Upper lobe of left lung (tissue), 6 donors: ENCODE data around the gene ZC3H14. TPM values are rescaled to one million over a fixed set of nuclear protein-coding genes. Genes with fewer than 3 reads are reported as not detected.

ENCODE experiments used
- ATAC-seq, 2 donors: fragments of 200-7000 bp; cut with Tn5 transposase; one replicate each; pipeline ENCODE4 v1.9.1; 2022; ENCODE audit warnings: mild to moderate bottlenecking in 2 of 2, moderate library complexity in 2 of 2; ENCODE audit not compliant: low FRiP score in 2 of 2
- DNase-seq, 2 donors: peaks; one replicate each; pipeline ENCODE4 v3.0.0-alpha.2; 2019 to 2020
- H3K27ac ChIP-seq, 4 donors: fragments of 200-600 bp; sonication (generic); one replicate each; pipeline ENCODE4 v1.5.1; 2016 to 2019
- H3K27me3 ChIP-seq, 4 donors: fragments of 200-600 bp; sonication (generic); one replicate each; pipeline ENCODE4 v1.5.1; 2017 to 2019
- H3K36me3 ChIP-seq, 4 donors: fragments of 200-600 bp; sonication (generic); one replicate each; pipeline ENCODE4 v1.5.1; 2016 to 2019
- H3K4me1 ChIP-seq, 4 donors: fragments of 200-600 bp; sonication (generic); one replicate each; pipeline ENCODE4 v1.5.1; 2018 to 2019
- H3K4me3 ChIP-seq, 4 donors: fragments of 200-600 bp; sonication (generic); one replicate each; pipeline ENCODE4 v1.5.1; 2017 to 2019; ENCODE audit warnings: mild to moderate bottlenecking in 2 of 4, moderate library complexity in 1 of 4
- H3K9me3 ChIP-seq, 4 donors: fragments of 200-600 bp; sonication (generic); one replicate each; pipeline ENCODE4 v1.5.1; 2018 to 2019
- CTCF ChIP-seq, 6 experiments: fragments of 450-650 bp in 4 of 6; fragments of 200-600 bp in 2 of 6; sonication (generic) in 2 of 6; IDR thresholded peaks; one replicate each; pipeline ENCODE4 v1.5.1; 2016 to 2019; ENCODE audit warnings: antibody characterized with exemption in 6 of 6
- EP300 ChIP-seq, 4 donors: sonication (generic); formaldehyde crosslinking; IDR thresholded peaks; one replicate each; pipeline ENCODE4 v1.5.1; 2017; ENCODE audit warnings: antibody characterized with exemption in 4 of 4, control low read depth in 2 of 4
- POLR2A ChIP-seq, 4 donors: fragments of 450-650 bp; IDR thresholded peaks; one replicate each; pipeline ENCODE4 v1.5.1; 2016 to 2017; ENCODE audit warnings: antibody characterized with exemption in 4 of 4, mild to moderate bottlenecking in 2 of 4
- POLR2AphosphoS5 ChIP-seq, 2 donors: sonication (generic); formaldehyde crosslinking; IDR thresholded peaks; one replicate each; pipeline ENCODE4 v1.5.1; 2017; ENCODE audit warnings: antibody characterized with exemption in 2 of 2
- WGBS, 2 donors: methylation state at CpG; one replicate each; pipeline ENCODE4 v1.1.5; 2017 to 2018; 5-methylcytosine and 5-hydroxymethylcytosine counted together
- total RNA-seq, 6 donors: library from RNA; depleted of rRNA in 4 of 6; stranded (reverse); fragments of >200 nt in 4 of 6; gene quantifications; one replicate each; pipeline versions ENCODE4 v1.1.0 to v1.2.1, GENCODE V29; 2016 to 2021
- donor health status: DM: no; HTN: no; CAD: no; lungs with moderate emphysema.
- donor health status: DM: no; HTN: yes; CAD: no; lungs with severe emphysema.

The ZC3H14 gene
- total RNA-seq, 6 donors from 2014 or later: 48.4 to 101 (median 65.3) TPM

DNA sequence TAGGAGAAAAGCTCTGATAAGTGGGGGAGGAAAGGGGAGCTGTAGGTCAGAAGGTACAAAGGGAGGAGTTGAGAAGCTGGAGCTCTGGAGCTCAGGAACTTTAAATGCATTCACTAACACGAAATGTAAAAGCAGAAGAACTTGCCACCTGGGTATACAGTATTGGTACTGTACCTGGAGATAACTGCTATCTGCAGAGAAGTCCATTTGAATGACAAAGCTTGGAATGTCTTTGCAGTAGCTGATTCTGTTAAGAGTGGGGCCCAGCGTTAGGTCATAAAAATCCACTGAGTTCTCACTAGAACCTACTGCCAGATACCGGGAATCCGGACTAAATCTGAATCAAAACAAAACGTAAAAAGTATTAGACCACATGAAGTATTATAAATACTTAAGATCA is 55.6 kb downstream of the ZC3H14 start:
- Histone ChIP-seq H3K4me3 (no peak overlapping the region), H3K27me3 (no peaks in the 10 kb centered on the region), H3K36me3 (peaks cover 0 to 6% (median 1%) of the 10 kb centered on the region in 4 donors), H3K27ac (no peak overlapping the region), H3K9me3 (no peaks in the 10 kb centered on the region), H3K4me1 (peaks cover 0 to 3% (median 0%) of the 10 kb centered on the region in 4 donors)
- ATAC-seq: no peak
- 85 to 87% methylated on average over 5 of the region's 5 CpGs for WGBS, 2 donors
- no peak for TF ChIP-seq POLR2A (IDR thresholded peaks at IDR 0.05)
- TF ChIP-seq EP300 (IDR thresholded peaks at IDR 0.05): no peak
- no peak for TF ChIP-seq POLR2AphosphoS5 (IDR thresholded peaks at IDR 0.05)
- TF ChIP-seq CTCF (IDR thresholded peaks at IDR 0.05): no peak
- no peak for DNase-seq

- ATAC-seq (no peak), DNase-seq (no peak)
- TF ChIP-seq POLR2A (IDR thresholded peaks at IDR 0.05): no peak
- no peak for TF ChIP-seq CTCF (IDR thresholded peaks at IDR 0.05)
- TF ChIP-seq EP300 (IDR thresholded peaks at IDR 0.05): no peak
- TF ChIP-seq POLR2AphosphoS5 (IDR thresholded peaks at IDR 0.05): no peak
- Histone ChIP-seq H3K36me3 (peaks cover 0 to 7% (median 0%) of the 10 kb centered on the region in 4 donors), H3K4me1 (no peaks in the 10 kb centered on the region), H3K9me3 (no peaks in the 10 kb centered on the region), H3K27me3 (no peaks in the 10 kb centered on the region), H3K27ac (no peak overlapping the region), H3K4me3 (no peak overlapping the region)
- WGBS, 2 donors: 62 to 88% methylated on average over 2 of the region's 2 CpGs
Observed at GRCh38 chr14:88621100-88621499, 58.3 kb downstream of the ZC3H14 start.

- no peak overlapping the region for H3K27ac ChIP-seq
- peaks cover 0 to 7% (median 0%) of the 10 kb centered on the region in 4 donors for H3K36me3 ChIP-seq
- no peaks in the 10 kb centered on the region for H3K4me1 ChIP-seq
- H3K4me3 ChIP-seq: no peak overlapping the region
- TF ChIP-seq EP300 (IDR thresholded peaks at IDR 0.05) (no peak), POLR2AphosphoS5 (IDR thresholded peaks at IDR 0.05) (no peak), POLR2A (IDR thresholded peaks at IDR 0.05) (no peak), CTCF (IDR thresholded peaks at IDR 0.05) (no peak)
- 95 to 96% methylated on average over 3 of the region's 3 CpGs for WGBS, 2 donors
- H3K9me3 ChIP-seq: no peaks in the 10 kb centered on the region
- DNase-seq: peak in 1 of 2 donors; percentile 22
- ATAC-seq: no peak
- H3K27me3 ChIP-seq: no peaks in the 10 kb centered on the region
Observed at GRCh38 chr14:88625671-88626070, 62.8 kb downstream of the ZC3H14 start.

DNA sequence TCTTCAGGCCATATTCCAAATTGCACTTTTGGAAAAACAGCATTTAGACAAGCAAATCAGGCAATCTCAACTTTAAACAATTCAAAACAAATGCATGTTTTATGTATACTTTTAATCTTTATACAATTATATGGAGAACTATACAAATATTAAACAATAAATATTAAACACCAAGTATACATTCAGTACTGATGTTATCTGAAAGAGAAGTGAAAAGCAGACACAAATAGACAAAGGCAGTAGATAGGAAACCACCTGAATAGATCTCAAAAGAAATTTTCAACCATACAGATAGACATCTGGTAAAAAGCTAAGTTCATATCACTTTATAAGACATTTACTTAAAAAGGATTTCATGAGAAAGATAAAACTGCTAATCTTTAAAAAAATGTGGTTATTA is 65.2 kb downstream of the ZC3H14 start:
- H3K4me1 ChIP-seq: no peaks in the 10 kb centered on the region
- ATAC-seq: no peak
- H3K36me3 ChIP-seq: peaks cover 0 to 7% (median 0%) of the 10 kb centered on the region in 4 donors
- H3K9me3 ChIP-seq: no peaks in the 10 kb centered on the region
- TF ChIP-seq POLR2A (IDR thresholded peaks at IDR 0.05) (no peak), POLR2AphosphoS5 (IDR thresholded peaks at IDR 0.05) (no peak), EP300 (IDR thresholded peaks at IDR 0.05) (no peak), CTCF (IDR thresholded peaks at IDR 0.05) (no peak)
- H3K4me3 ChIP-seq: no peak overlapping the region
- no peaks in the 10 kb centered on the region for H3K27me3 ChIP-seq
- no peak overlapping the region for H3K27ac ChIP-seq
- no peak for DNase-seq

GRCh38 chr14:88628462-88628861 is 65.6 kb downstream of the ZC3H14 start:
- Histone ChIP-seq H3K9me3 (no peaks in the 10 kb centered on the region), H3K27ac (no peak overlapping the region), H3K4me3 (no peak overlapping the region), H3K27me3 (no peaks in the 10 kb centered on the region), H3K36me3 (peaks cover 0 to 7% (median 0%) of the 10 kb centered on the region in 4 donors), H3K4me1 (no peaks in the 10 kb centered on the region)
- DNase-seq: no peak
- TF ChIP-seq CTCF (IDR thresholded peaks at IDR 0.05): no peak
- no peak for TF ChIP-seq POLR2A (IDR thresholded peaks at IDR 0.05)
- TF ChIP-seq POLR2AphosphoS5 (IDR thresholded peaks at IDR 0.05): no peak
- TF ChIP-seq EP300 (IDR thresholded peaks at IDR 0.05): no peak
- no peak for ATAC-seq
